Measurements from ENCODE around the gene YY2. TPM values are rescaled to one million over a fixed set of nuclear protein-coding genes. Genes with fewer than 3 reads are reported as not detected.
A peak's percentile ranks its signal among the peaks of the same experiment; 100 is the strongest.

Gene YY2
- total RNA-seq, 3 donors from 2014 or later (not counting 1 experiment from before 2014, with no cell fraction given), result 0.92 to 1.9 (median 1.2) TPM

- Mint-ChIP-seq H3K9me3 (no peaks in the 10 kb centered on the region), H3K27ac (peak within 1 kb of the TSS; percentile 83 to 86), H3K4me1 (peaks cover 7% of the 10 kb centered on the region in 2 donors), H3K27me3 (ENCODE audit: low read depth in 2 of 2) (peaks cover 0 to 3% of the 10 kb centered on the region in 2 donors), H3K4me3 (peak within 1 kb of the TSS; percentile 94), H3K36me3 (no peaks in the 10 kb centered on the region)
- H3K36me3 ChIP-seq (ENCODE audit: control insufficient read depth, insufficient read depth, low read length), result no peaks in the 10 kb centered on the region
- intact Hi-C loops (cut with micrococcal nuclease), result no loop called here
- peak within 1 kb of the TSS; percentile 72 for H3K27ac ChIP-seq (ENCODE audit: low read length)
- H3K4me3 ChIP-seq (ENCODE audit: low read length), result peak within 1 kb of the TSS; percentile 79
- no peaks in the 10 kb centered on the region for H3K9me3 ChIP-seq (ENCODE audit: control insufficient read depth, insufficient read depth, low read length)
- 0% methylated on average over 59 of the region's 61 CpGs for WGBS (ENCODE audit: insufficient coverage)
- ATAC-seq, result peak; percentile 90 to 94 (median 94)
- peak; percentile 65 to 89 for DNase-seq
- no peak for TF ChIP-seq CTCF (IDR thresholded peaks at IDR 0.05)
- peaks cover 10% of the 10 kb centered on the region for H3K4me1 ChIP-seq (ENCODE audit: control insufficient read depth, insufficient read depth, low read length)
- H3K27me3 ChIP-seq (ENCODE audit: control insufficient read depth, insufficient read depth, low read length), result no peaks in the 10 kb centered on the region
These were observed 16.2 kb upstream of the YY2 start, which contains the start of gene MBTPS2 for GRCh38 chrX:21839334-21840192. MBTPS2 (plus strand) TSS chrX:21839617; CDS start chrX:21839735, 118 bp downstream.

GRCh38 chrX:21840193-21840545 is 15.6 kb upstream of the YY2 start:
- H3K27me3 Mint-ChIP-seq (ENCODE audit: low read depth in 2 of 2), result peaks cover 0 to 3% of the 10 kb centered on the region in 2 donors
- WGBS (ENCODE audit: insufficient coverage), result 0% methylated on average over 4 of the region's 6 CpGs
- no peaks in the 10 kb centered on the region for H3K36me3 ChIP-seq (ENCODE audit: control insufficient read depth, insufficient read depth, low read length)
- H3K36me3 Mint-ChIP-seq, result no peaks in the 10 kb centered on the region
- ATAC-seq, result no peak
- no peaks in the 10 kb centered on the region for H3K9me3 ChIP-seq (ENCODE audit: control insufficient read depth, insufficient read depth, low read length)
- H3K27me3 ChIP-seq (ENCODE audit: control insufficient read depth, insufficient read depth, low read length), result no peaks in the 10 kb centered on the region
- peak overlapping the region; percentile 83 to 86 for H3K27ac Mint-ChIP-seq
- H3K27ac ChIP-seq (ENCODE audit: low read length), result peak overlapping the region; percentile 72
- H3K4me3 Mint-ChIP-seq, result peak overlapping the region; percentile 87
- intact Hi-C loops (cut with micrococcal nuclease), result no loop called here
- peak in 1 of 2 donors; percentile 32 for DNase-seq
- peaks cover 7% of the 10 kb centered on the region in 2 donors for H3K4me1 Mint-ChIP-seq
- H3K9me3 Mint-ChIP-seq, result no peaks in the 10 kb centered on the region
- no peak for TF ChIP-seq CTCF (IDR thresholded peaks at IDR 0.05)
- H3K4me1 ChIP-seq (ENCODE audit: control insufficient read depth, insufficient read depth, low read length), result peaks cover 10% of the 10 kb centered on the region
- peak overlapping the region; percentile 79 for H3K4me3 ChIP-seq (ENCODE audit: low read length)

GRCh38 chrX:21843179-21843578 is 12.6 kb upstream of the YY2 start:
- H3K9me3 Mint-ChIP-seq, result no peaks in the 10 kb centered on the region
- no peak overlapping the region for H3K27ac ChIP-seq (ENCODE audit: low read length)
- H3K4me3 ChIP-seq (ENCODE audit: low read length), result no peak overlapping the region
- H3K27me3 Mint-ChIP-seq (ENCODE audit: low read depth in 2 of 2), result no peaks in the 10 kb centered on the region
- no peak overlapping the region for H3K4me3 Mint-ChIP-seq
- H3K9me3 ChIP-seq (ENCODE audit: control insufficient read depth, insufficient read depth, low read length), result no peaks in the 10 kb centered on the region
- H3K27ac Mint-ChIP-seq, result no peak overlapping the region
- no peak for TF ChIP-seq CTCF (IDR thresholded peaks at IDR 0.05)
- no CpG with 5 or more reads among the region's 5 CpGs for WGBS (ENCODE audit: insufficient coverage)
- H3K4me1 Mint-ChIP-seq, result peaks cover 7% of the 10 kb centered on the region in 2 donors
- intact Hi-C loops (cut with micrococcal nuclease), result no loop called here
- H3K36me3 Mint-ChIP-seq, result no peaks in the 10 kb centered on the region
- ATAC-seq (no peak), DNase-seq (no peak)
- peaks cover 10% of the 10 kb centered on the region for H3K4me1 ChIP-seq (ENCODE audit: control insufficient read depth, insufficient read depth, low read length)
- H3K36me3 ChIP-seq (ENCODE audit: control insufficient read depth, insufficient read depth, low read length), result peaks cover 6% of the 10 kb centered on the region
- no peaks in the 10 kb centered on the region for H3K27me3 ChIP-seq (ENCODE audit: control insufficient read depth, insufficient read depth, low read length)

Measured in natural killer cell (primary cell).